HepG2 (cell line): ENCODE results near the gene SIN3A. TPM values are rescaled to one million over a fixed set of nuclear protein-coding genes. Genes with fewer than 3 reads are reported as not detected.

Experiments used
- BRD4 ChIP-seq: sonication (generic); formaldehyde crosslinking; IDR thresholded peaks from 2 replicates; pipeline ENCODE4 v1.4.0; 2020; ENCODE audit warnings: missing genetic modification reagents
- CEBPZ ChIP-seq: IDR thresholded peaks from 2 replicates; pipeline ENCODE4 v1.6.1; 2012; ENCODE audit warnings: low read length, improper control_type of control experiment
- CENPT ChIP-seq: sonication (generic); formaldehyde crosslinking; IDR thresholded peaks from 2 replicates; pipeline ENCODE4 v1.8.0; 2022; ENCODE audit warnings: low read depth, mild to moderate bottlenecking, moderate library complexity, missing genetic modification reagents
- E2F5 ChIP-seq: sonication (generic); formaldehyde crosslinking; conservative IDR thresholded peaks from 2 replicates; pipeline ENCODE4 v1.4.0; 2020; ENCODE audit warnings: missing genetic modification reagents
- GATAD2A ChIP-seq: IDR thresholded peaks from 2 replicates; pipeline ENCODE4 v1.6.1; 2016
- ISX ChIP-seq: sonication (generic); formaldehyde crosslinking; conservative IDR thresholded peaks from 2 replicates; pipeline ENCODE4 v1.5.0; 2020; ENCODE audit warnings: missing genetic modification reagents
- NCOA5 ChIP-seq: sonication (generic); formaldehyde crosslinking; IDR thresholded peaks from 2 replicates; pipeline ENCODE4 v1.4.0; 2020; ENCODE audit warnings: missing genetic modification reagents
- NCOR1 ChIP-seq: fragments of 200-600 bp; sonication (generic); IDR thresholded peaks from 2 replicates; pipeline ENCODE4 v1.7.0; 2017; ENCODE audit warnings: antibody characterized with exemption, low read length, borderline replicate concordance
- NFE2 ChIP-seq: sonication (generic); formaldehyde crosslinking; IDR thresholded peaks from 2 replicates; pipeline ENCODE4 v1.4.0; 2020; ENCODE audit warnings: missing genetic modification reagents
- NFIB ChIP-seq: sonication (generic); formaldehyde crosslinking; IDR thresholded peaks from 2 replicates; pipeline ENCODE4 v1.9.0; 2021; ENCODE audit warnings: missing genetic modification reagents, mild to moderate bottlenecking, borderline replicate concordance
- PLSCR1 ChIP-seq: sonication (generic); formaldehyde crosslinking; IDR thresholded peaks from 2 replicates; pipeline ENCODE4 v1.5.0; 2020; ENCODE audit warnings: missing genetic modification reagents, mild to moderate bottlenecking, borderline replicate concordance
- TOPORS ChIP-seq: sonication (generic); formaldehyde crosslinking; IDR thresholded peaks from 2 replicates; pipeline ENCODE4 v1.8.0; 2023; ENCODE audit warnings: mild to moderate bottlenecking, missing genetic modification reagents
- ZBTB3 ChIP-seq: sonication (generic); formaldehyde crosslinking; IDR thresholded peaks from 2 replicates; pipeline ENCODE4 v1.4.0; 2020; ENCODE audit warnings: low read depth, mild to moderate bottlenecking, moderate library complexity, missing genetic modification reagents, borderline replicate concordance
- ZNF343 ChIP-seq: sonication (generic); formaldehyde crosslinking; IDR thresholded peaks from 2 replicates; pipeline ENCODE4 v1.4.0; 2020; ENCODE audit warnings: mild to moderate bottlenecking, missing genetic modification reagents
- ZNF616 ChIP-seq: sonication (generic); formaldehyde crosslinking; IDR thresholded peaks from 2 replicates; pipeline ENCODE4 v1.5.0; 2020; ENCODE audit warnings: low read depth, mild to moderate bottlenecking, missing genetic modification reagents
- ZNF7 ChIP-seq: IDR thresholded peaks from 2 replicates; pipeline ENCODE4 v1.6.1; 2016; ENCODE audit warnings: missing biosample characterization, missing genetic modification reagents
- ZNF761 ChIP-seq: sonication (generic); formaldehyde crosslinking; conservative IDR thresholded peaks from 2 replicates; pipeline ENCODE4 v1.4.0; 2020; ENCODE audit warnings: mild to moderate bottlenecking, missing genetic modification reagents
- ZNF784 ChIP-seq: sonication (generic); formaldehyde crosslinking; IDR thresholded peaks from 2 replicates; pipeline ENCODE4 v1.5.1; 2020; ENCODE audit warnings: missing genetic modification reagents, mild to moderate bottlenecking, borderline replicate concordance
- ZNF816 ChIP-seq: sonication (generic); formaldehyde crosslinking; IDR thresholded peaks from 2 replicates; pipeline ENCODE4 v1.8.0; 2022; ENCODE audit warnings: missing genetic modification reagents, mild to moderate bottlenecking, borderline replicate concordance
- polyA plus RNA-seq, 8 experiments: library from polyadenylated mRNA; depleted of rRNA in 3 of 8; stranded (reverse) in 7 of 8; unstranded in 1 of 8; fragments of >200 nt; fragmentation: Illumina TruSeq in 4 of 8; extraction: Trizol in 4 of 8; gene quantifications; 2 replicates each; pipeline versions ENCODE4 v1.2.1 to v1.2.3, GENCODE V29; 2011 to 2016; ENCODE audit warnings: low read depth in 4 of 8, missing spikeins in 1 of 8, mixed read lengths in 1 of 8; ENCODE audit not compliant: insufficient read depth in 1 of 8
- total RNA-seq, 5 experiments: library from RNA; depleted of rRNA; stranded (reverse); fragments of >200 nt; fragmentation: Illumina TruSeq; extraction: Trizol; gene quantifications; 2 replicates each; pipeline ENCODE4 v1.2.3, GENCODE V29; 2016; ENCODE audit warnings: low read depth in 1 of 5

SIN3A gene
- total and polyA plus RNA-seq, 2 of the 13 experiments (the other 11 are each of a cell fraction or from before 2014, with no cell fraction given), result 16.1 to 28.1 TPM

GRCh38 chr15:75335705-75336355, 115.7 kb downstream of the SIN3A start, which contains the start of gene COMMD4 (continued):
- 0 out of 2 replicates have a peak, but pooled peaks have one; percentile 60 for TF ChIP-seq CENPT (CRISPR knock-in tag)
- TF ChIP-seq ZNF343, result 0 out of 2 replicates have a peak, but pooled peaks have one; percentile 56
- TF ChIP-seq BRD4, result peak; percentile 66
- TF ChIP-seq ZNF816, result no peak
- TF ChIP-seq ZNF616 (CRISPR knock-in tag), result no peak
- no peak for TF ChIP-seq ISX (CRISPR knock-in tag)
- TF ChIP-seq ZNF7, result no peak
- TF ChIP-seq ZBTB3 (CRISPR knock-in tag), result 0 out of 2 replicates have a peak, but pooled peaks have one; percentile 66
- TF ChIP-seq CEBPZ, result no peak
- TF ChIP-seq E2F5, result peak; percentile 85; the same call in 1 of the 2 replicates
- TF ChIP-seq NFE2, result no peak
- peak; percentile 69 for TF ChIP-seq GATAD2A
- no peak for TF ChIP-seq NCOA5 (CRISPR knock-in tag)
- 0 out of 2 replicates have a peak, but pooled peaks have one; percentile 35 for TF ChIP-seq TOPORS (CRISPR knock-in tag)
- no peak for TF ChIP-seq NCOR1
- TF ChIP-seq PLSCR1 (CRISPR knock-in tag), result no peak
- TF ChIP-seq ZNF784 (CRISPR knock-in tag), result peak; percentile 68; the same call in 1 of the 2 replicates
- TF ChIP-seq ZNF761, result no peak; the same call in 1 of the 2 replicates
- no peak for TF ChIP-seq NFIB (CRISPR knock-in tag)
